A673 (cell line): ENCODE data around the gene NR1I2. TPM values are rescaled to one million over a fixed set of nuclear protein-coding genes. Genes with fewer than 3 reads are reported as not detected.

Source experiments
- BruUV-seq: library from RNA; stranded (reverse); fragments of 400-500 nt; replicated peaks from 2 replicates; lab custom pipeline; 2021; lab: Mats Ljungman, UMichigan
- CTCF ChIA-PET: fragments of 300-600 bp; sonication (Branson Sonifier 250); formaldehyde crosslinking; loops from one replicate; lab custom pipeline; 2022; ENCODE audit warnings: antibody characterized with exemption; lab: Charles Lee
- POLR2A ChIA-PET: fragments of 300-600 bp; sonication (Branson Sonifier 250); formaldehyde crosslinking; loops from one replicate; lab custom pipeline; 2022; ENCODE audit warnings: antibody characterized with exemption; ENCODE audit not compliant: low non-redundant PET; lab: Charles Lee
- DNase-seq: peaks from one replicate; pipeline ENCODE4 v3.0.0-alpha.2; 2015; ENCODE audit warnings: low spot score
- H3K27ac ChIP-seq: fragments of 200-600 bp; sonication (generic); 2 replicates; pipeline ENCODE4 v1.5.1; 2016; ENCODE audit warnings: mixed run types, low read depth, mild to moderate bottlenecking, mixed read lengths, antibody characterized with exemption, low read length; ENCODE audit not compliant: poor library complexity, severe bottlenecking
- H3K27me3 ChIP-seq: fragments of 200-600 bp; sonication (generic); replicated peaks from 2 replicates; pipeline ENCODE4 v1.6.1; 2017; ENCODE audit warnings: mixed run types, low read depth, mild to moderate bottlenecking, mixed read lengths, antibody characterized with exemption, low read length; ENCODE audit not compliant: insufficient read depth, poor library complexity
- H3K36me3 ChIP-seq: fragments of 200-600 bp; sonication (generic); 2 replicates; pipeline ENCODE4 v1.6.1; 2016; ENCODE audit warnings: mixed run types, mild to moderate bottlenecking, mixed read lengths, antibody characterized with exemption, low read length; ENCODE audit not compliant: insufficient read depth, poor library complexity, severe bottlenecking
- H3K4me1 ChIP-seq: fragments of 200-600 bp; sonication (generic); 2 replicates; pipeline ENCODE4 v1.6.1; 2017; ENCODE audit warnings: mixed run types, mild to moderate bottlenecking, mixed read lengths, antibody characterized with exemption, low read length; ENCODE audit not compliant: insufficient read depth, poor library complexity, severe bottlenecking
- H3K4me3 ChIP-seq: fragments of 200-600 bp; sonication (generic); 2 replicates; pipeline ENCODE4 v1.5.1; 2016; ENCODE audit warnings: low read depth, mixed run types, mild to moderate bottlenecking, mixed read lengths, low read length; ENCODE audit not compliant: poor library complexity, severe bottlenecking
- H3K9me3 ChIP-seq: fragments of 200-600 bp; sonication (generic); 2 replicates; pipeline ENCODE4 v1.6.1; 2016; ENCODE audit warnings: mixed run types, low read depth, mild to moderate bottlenecking, mixed read lengths, antibody characterized with exemption, low read length; ENCODE audit not compliant: poor library complexity, severe bottlenecking
- CTCF ChIP-seq: fragments of 300-800, 200-600 bp; sonication (generic); conservative IDR thresholded peaks from 2 replicates; pipeline ENCODE4 v1.5.1; 2017; ENCODE audit warnings: low read depth, mild to moderate bottlenecking, antibody characterized with exemption, low read length, moderate library complexity, mixed read lengths
- EZH2 ChIP-seq: fragments of 200-600 bp; sonication (generic); IDR thresholded peaks from 2 replicates; pipeline ENCODE4 v1.6.1; 2017; ENCODE audit warnings: borderline replicate concordance, low read depth, mild to moderate bottlenecking, mixed read lengths, antibody characterized with exemption, low read length; ENCODE audit not compliant: poor library complexity, severe bottlenecking
- intact Hi-C: fragments of 100-400 bp; cut with micrococcal nuclease; formaldehyde crosslinking; loops from one replicate; pipeline ENCODE4 v1.10.0; 2022; ENCODE audit not compliant: unreplicated experiment
- total RNA-seq: library from RNA; stranded (reverse); gene quantifications from 2 replicates; pipeline ENCODE4 v1.2.3, GENCODE V29; 2021

NR1I2 gene
- total RNA-seq, 1 experiment from 2014 or later: not detected

GRCh38 chr3:119751423-119751822, 30.5 kb upstream of the NR1I2 start:
- BruUV-seq: no TSS peak
- ChIA-PET CTCF (no interaction called here), POLR2A (no interaction called here)
- H3K4me1 ChIP-seq: no peaks in the 10 kb centered on the region
- DNase-seq: no peak
- no peak overlapping the region for H3K4me3 ChIP-seq
- TF ChIP-seq EZH2 (no peak), CTCF (no peak)
- no peaks in the 10 kb centered on the region for H3K9me3 ChIP-seq
- H3K27me3 ChIP-seq: peaks cover 3% of the 10 kb centered on the region
- H3K27ac ChIP-seq: no peak overlapping the region
- H3K36me3 ChIP-seq: no peaks in the 10 kb centered on the region
- intact Hi-C loops: no loop called here

DNA sequence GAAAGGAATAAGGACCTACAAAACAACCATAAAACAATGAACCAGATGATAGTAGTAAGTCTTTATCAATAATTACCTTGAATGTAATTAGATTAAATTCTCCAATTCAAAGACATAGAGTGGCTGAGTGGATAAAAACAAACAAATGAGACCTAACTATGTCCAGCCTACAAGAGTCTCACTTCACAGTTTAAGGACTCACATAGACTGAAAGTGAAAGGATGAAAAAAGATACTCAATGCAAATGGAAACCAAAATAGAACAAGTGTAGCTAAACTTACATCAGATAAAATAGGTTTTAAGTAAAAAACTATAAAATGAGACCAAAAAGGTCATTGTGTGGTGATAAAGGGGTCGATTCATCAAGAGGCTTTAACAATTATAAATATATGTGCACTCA, 21.9 kb upstream of the NR1I2 start:
- no peaks in the 10 kb centered on the region for H3K4me1 ChIP-seq
- H3K9me3 ChIP-seq: peaks cover 4% of the 10 kb centered on the region
- no peak overlapping the region for H3K4me3 ChIP-seq
- H3K27me3 ChIP-seq: peaks cover 6% of the 10 kb centered on the region
- no peak for DNase-seq
- BruUV-seq: no TSS peak
- ChIA-PET POLR2A (no interaction called here), CTCF (no interaction called here)
- TF ChIP-seq EZH2 (no peak), CTCF (no peak)
- intact Hi-C loops: no loop called here
- H3K27ac ChIP-seq: no peak overlapping the region
- no peaks in the 10 kb centered on the region for H3K36me3 ChIP-seq

- Histone ChIP-seq H3K4me3 (no peak overlapping the region), H3K27ac (no peak overlapping the region), H3K9me3 (peaks cover 4% of the 10 kb centered on the region), H3K4me1 (no peaks in the 10 kb centered on the region), H3K36me3 (no peaks in the 10 kb centered on the region), H3K27me3 (peaks cover 17% of the 10 kb centered on the region)
- CTCF ChIA-PET: no interaction called here
- TF ChIP-seq CTCF: no peak
- TF ChIP-seq EZH2: no peak
- no TSS peak for BruUV-seq
- intact Hi-C loops: no loop called here
- POLR2A ChIA-PET: no interaction called here
- DNase-seq: no peak
Observed at GRCh38 chr3:119762876-119763275, 19.0 kb upstream of the NR1I2 start.
